MM.1S (cell line): ENCODE measurements around the gene FRY.

Experiments
- EZH2 ChIP-seq: fragments of 300-600 bp; sonication (generic); optimal IDR thresholded peaks from 2 replicates; pipeline ENCODE3; 2017; ENCODE audit warnings: low read depth, mild to moderate bottlenecking, antibody characterized with exemption, low read length, mixed read lengths
- EZH2phosphoT487 ChIP-seq: fragments of 300-600 bp; sonication (generic); IDR thresholded peaks from 2 replicates; pipeline ENCODE4 v1.6.1; 2018; ENCODE audit warnings: antibody characterized with exemption, low read length
- TF ChIP-seq, protein P1 (sequence below): fragments of 300-600 bp; sonication (generic); IDR thresholded peaks from 2 replicates; pipeline ENCODE4 v1.5.1; 2016; ENCODE audit warnings: antibody characterized with exemption, low read length, mixed read lengths

DNA sequence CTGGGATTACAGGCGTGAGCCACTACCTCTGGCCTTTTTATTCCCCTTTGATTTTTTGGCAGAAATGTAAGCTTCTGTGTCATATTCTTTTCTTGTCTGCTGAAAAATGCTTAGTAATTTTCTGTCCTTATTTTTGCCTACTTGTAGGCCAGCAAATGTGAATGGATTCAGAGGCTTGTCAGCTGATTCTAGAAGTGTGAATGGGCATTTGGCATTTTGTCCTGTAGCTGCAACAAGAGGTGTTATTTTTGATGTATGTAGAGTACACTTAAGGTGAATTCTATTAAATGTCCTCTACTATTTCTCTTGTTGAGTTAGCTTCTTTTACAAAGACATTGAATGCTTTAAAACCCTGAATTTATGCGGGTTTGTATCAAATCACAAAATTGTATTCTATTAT lies 50.0 kb downstream of the FRY start:
- TF ChIP-seq EZH2 (no peak), EZH2phosphoT487 (no peak)
- TF ChIP-seq, protein P1, sequence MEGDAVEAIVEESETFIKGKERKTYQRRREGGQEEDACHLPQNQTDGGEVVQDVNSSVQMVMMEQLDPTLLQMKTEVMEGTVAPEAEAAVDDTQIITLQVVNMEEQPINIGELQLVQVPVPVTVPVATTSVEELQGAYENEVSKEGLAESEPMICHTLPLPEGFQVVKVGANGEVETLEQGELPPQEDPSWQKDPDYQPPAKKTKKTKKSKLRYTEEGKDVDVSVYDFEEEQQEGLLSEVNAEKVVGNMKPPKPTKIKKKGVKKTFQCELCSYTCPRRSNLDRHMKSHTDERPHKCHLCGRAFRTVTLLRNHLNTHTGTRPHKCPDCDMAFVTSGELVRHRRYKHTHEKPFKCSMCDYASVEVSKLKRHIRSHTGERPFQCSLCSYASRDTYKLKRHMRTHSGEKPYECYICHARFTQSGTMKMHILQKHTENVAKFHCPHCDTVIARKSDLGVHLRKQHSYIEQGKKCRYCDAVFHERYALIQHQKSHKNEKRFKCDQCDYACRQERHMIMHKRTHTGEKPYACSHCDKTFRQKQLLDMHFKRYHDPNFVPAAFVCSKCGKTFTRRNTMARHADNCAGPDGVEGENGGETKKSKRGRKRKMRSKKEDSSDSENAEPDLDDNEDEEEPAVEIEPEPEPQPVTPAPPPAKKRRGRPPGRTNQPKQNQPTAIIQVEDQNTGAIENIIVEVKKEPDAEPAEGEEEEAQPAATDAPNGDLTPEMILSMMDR, result no peak
